ENCODE measurements around the gene MBOAT2. TPM values are rescaled to one million over a fixed set of nuclear protein-coding genes. Genes with fewer than 3 reads are reported as not detected.

Gene MBOAT2
- total RNA-seq, 1 experiment from 2014 or later: 16.8 TPM

GRCh38 chr2:8934338-8934737 is 69.1 kb downstream of the MBOAT2 start:
- no peak for ATAC-seq
- Histone ChIP-seq H3K9me3 (ENCODE audit: control insufficient read depth in 1 of 2, insufficient read depth in 1 of 2, low read depth in 1 of 2, low read length in 2 of 2) (no peaks in the 10 kb centered on the region), H3K4me3 (replicated peaks in 1 of 2; ENCODE audit: low read depth in 1 of 2, low read length in 2 of 2) (no peak overlapping the region), H3K27ac (ENCODE audit: low read depth, low read length) (no peak overlapping the region), H3K4me1 (ENCODE audit: control insufficient read depth in 1 of 2, insufficient read depth in 2 of 2, low read length in 2 of 2) (no peaks in the 10 kb centered on the region), H3K36me3 (ENCODE audit: control insufficient read depth in 1 of 2, insufficient read depth in 2 of 2, low read length in 2 of 2) (no peaks in the 10 kb centered on the region), H3K4me2 (ENCODE audit: low read length) (no peak overlapping the region), H2AFZ (ENCODE audit: low read depth, low read length, poor library complexity, severe bottlenecking) (no peak overlapping the region), H3K9me2 (ENCODE audit: insufficient read depth) (no peaks in the 10 kb centered on the region), H4K20me1 (ENCODE audit: insufficient read depth) (no peaks in the 10 kb centered on the region), H3K9ac (ENCODE audit: low read length) (no peak overlapping the region), H3K79me2 (ENCODE audit: insufficient read depth, low read length) (no peaks in the 10 kb centered on the region), H3K27me3 (ENCODE audit: insufficient read depth, low read length) (no peaks in the 10 kb centered on the region)
- BruUV-seq (replicated peaks): no TSS peak
- CTCF ChIA-PET: no interaction called here
- intact Hi-C loops (cut with micrococcal nuclease): no loop called here
- POLR2A ChIA-PET: no interaction called here
- DNase-seq (ENCODE audit: low read depth, low spot score): no peak
- no peak for TF ChIP-seq REST (IDR thresholded peaks at IDR 0.05; ENCODE audit: low read depth)
- TF ChIP-seq ELF1 (IDR thresholded peaks at IDR 0.05; ENCODE audit: borderline replicate concordance, low read depth): no peak
- no peak for TF ChIP-seq MAX (IDR thresholded peaks at IDR 0.05)
- no peak for TF ChIP-seq SRF (IDR thresholded peaks at IDR 0.05; ENCODE audit: low read depth)
- no peak for TF ChIP-seq JUND (IDR thresholded peaks at IDR 0.05)
- no peak for TF ChIP-seq CTCF (IDR thresholded peaks at IDR 0.05 in 2 of 3, conservative IDR thresholded peaks at IDR 0.05 in 1 of 3; ENCODE audit: borderline replicate concordance in 1 of 3, insufficient read depth in 1 of 3, low read depth in 2 of 3, low read length in 2 of 3)
- no peak for TF ChIP-seq CEBPB (IDR thresholded peaks at IDR 0.05; ENCODE audit: low read depth)
- TF ChIP-seq CBX3 (IDR thresholded peaks at IDR 0.05; ENCODE audit: low read depth): no peak
- TF ChIP-seq ATF3 (IDR thresholded peaks at IDR 0.05): no peak
- no peak for TF ChIP-seq ZNF274 (IDR thresholded peaks at IDR 0.05; ENCODE audit: low read depth, low read length)
- TF ChIP-seq TCF7L2 (IDR thresholded peaks at IDR 0.05; ENCODE audit: borderline replicate concordance, extremely low read depth, insufficient read depth, insufficient read length): no peak
- TF ChIP-seq EZH2phosphoT487 (IDR thresholded peaks at IDR 0.05; ENCODE audit: borderline replicate concordance): no peak
- no peak for TF ChIP-seq SP1 (IDR thresholded peaks at IDR 0.05; ENCODE audit: low read depth)
- no peak for TF ChIP-seq POLR2AphosphoS5 (IDR thresholded peaks at IDR 0.05; ENCODE audit: low read depth, low read length)
- TF ChIP-seq RAD21 (IDR thresholded peaks at IDR 0.05; ENCODE audit: low read depth): no peak
- TF ChIP-seq YY1 (IDR thresholded peaks at IDR 0.05; ENCODE audit: extremely low read depth, insufficient replicate concordance, low read depth, low read length): no peak
- TF ChIP-seq ZBTB33 (IDR thresholded peaks at IDR 0.05; ENCODE audit: extremely low read depth, insufficient replicate concordance, low read length): no peak
- RAD21 ChIA-PET (ENCODE audit: low non-redundant PET in 1 of 2, low total read pairs in 2 of 2, uncharacterized antibody in 2 of 2, unreplicated experiment in 2 of 2): no interaction called here

Data from HCT116 (cell line).